ENCODE results near the gene THAP8.

DNA sequence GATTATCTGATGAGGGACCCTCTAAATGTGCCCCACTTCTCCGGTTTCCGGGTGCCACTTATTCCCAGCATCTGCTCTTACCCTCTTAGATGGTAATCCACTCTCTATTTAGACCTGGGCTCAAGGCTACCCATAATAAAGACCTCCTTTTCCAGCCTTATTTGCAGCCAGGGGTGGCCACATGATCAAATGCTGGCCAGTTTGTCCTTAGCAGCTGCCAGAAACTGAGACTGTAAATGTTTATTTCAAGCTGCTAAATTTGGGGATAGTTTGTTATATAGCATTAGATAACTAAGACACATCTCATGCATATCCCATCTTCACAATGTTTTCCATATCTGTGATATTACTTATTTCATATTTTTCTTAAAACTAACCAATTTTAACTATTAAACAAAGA lies 10.1 kb downstream of the THAP8 start:
- TF ChIP-seq, protein P1, sequence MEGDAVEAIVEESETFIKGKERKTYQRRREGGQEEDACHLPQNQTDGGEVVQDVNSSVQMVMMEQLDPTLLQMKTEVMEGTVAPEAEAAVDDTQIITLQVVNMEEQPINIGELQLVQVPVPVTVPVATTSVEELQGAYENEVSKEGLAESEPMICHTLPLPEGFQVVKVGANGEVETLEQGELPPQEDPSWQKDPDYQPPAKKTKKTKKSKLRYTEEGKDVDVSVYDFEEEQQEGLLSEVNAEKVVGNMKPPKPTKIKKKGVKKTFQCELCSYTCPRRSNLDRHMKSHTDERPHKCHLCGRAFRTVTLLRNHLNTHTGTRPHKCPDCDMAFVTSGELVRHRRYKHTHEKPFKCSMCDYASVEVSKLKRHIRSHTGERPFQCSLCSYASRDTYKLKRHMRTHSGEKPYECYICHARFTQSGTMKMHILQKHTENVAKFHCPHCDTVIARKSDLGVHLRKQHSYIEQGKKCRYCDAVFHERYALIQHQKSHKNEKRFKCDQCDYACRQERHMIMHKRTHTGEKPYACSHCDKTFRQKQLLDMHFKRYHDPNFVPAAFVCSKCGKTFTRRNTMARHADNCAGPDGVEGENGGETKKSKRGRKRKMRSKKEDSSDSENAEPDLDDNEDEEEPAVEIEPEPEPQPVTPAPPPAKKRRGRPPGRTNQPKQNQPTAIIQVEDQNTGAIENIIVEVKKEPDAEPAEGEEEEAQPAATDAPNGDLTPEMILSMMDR (IDR thresholded peaks at IDR 0.05), result no peak
- TF ChIP-seq EZH2phosphoT487 (IDR thresholded peaks at IDR 0.05), result no peak
- TF ChIP-seq EZH2 (IDR thresholded peaks at IDR 0.05), result no peak

Measured in neural progenitor cell (in vitro differentiated cells).